ENCODE data around the gene SSNA1. TPM values are rescaled to one million over a fixed set of nuclear protein-coding genes. Genes with fewer than 3 reads are reported as not detected.

Gene SSNA1
- total RNA-seq, 1 donor from 2014 or later, result 24.5 TPM

DNA sequence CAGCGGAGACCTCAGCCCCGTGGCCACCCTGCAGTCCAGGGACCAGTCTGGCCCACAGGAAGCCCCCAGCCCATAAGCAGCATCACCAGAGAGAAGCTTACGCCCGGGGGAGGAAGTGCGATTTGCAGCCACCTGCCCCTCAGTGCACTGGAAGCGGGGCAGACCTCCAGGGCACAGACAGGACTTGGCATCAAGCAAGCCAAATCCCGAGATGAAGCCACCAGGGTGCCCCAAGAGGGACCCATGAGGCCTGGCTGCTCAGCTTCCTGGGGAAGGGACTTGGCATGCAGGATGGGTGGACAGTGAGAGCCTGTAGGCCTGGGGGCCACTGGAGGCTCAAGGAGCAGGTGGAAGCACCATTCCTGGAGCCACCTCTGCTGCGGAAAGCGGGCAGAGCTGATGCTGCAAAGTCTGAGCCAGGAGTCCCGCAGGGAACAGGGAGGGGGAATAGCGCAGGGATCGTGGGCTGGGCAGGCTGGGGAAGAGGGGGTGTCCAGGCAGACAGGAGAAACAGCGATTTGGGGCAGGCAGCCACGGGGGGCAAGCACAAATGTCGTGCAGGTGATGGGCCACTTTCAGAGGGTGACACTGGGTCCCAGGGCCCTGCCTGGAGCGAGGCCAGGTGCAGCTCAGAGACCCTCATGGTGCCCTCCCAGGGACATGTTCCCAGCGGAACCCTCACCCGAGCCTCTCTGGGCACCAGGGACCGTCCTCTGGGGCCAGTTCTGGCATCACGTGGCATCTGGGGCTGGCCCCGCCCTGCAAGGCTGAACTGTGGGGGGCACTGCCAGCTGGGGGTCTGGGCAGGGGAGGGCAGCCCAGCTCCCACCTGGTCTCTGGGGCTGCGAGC lies 21.9 kb upstream of the SSNA1 start:
- no peak for FAIRE-seq
- no peak for DNase-seq (ENCODE audit: low spot score in 2 of 2)

DNA sequence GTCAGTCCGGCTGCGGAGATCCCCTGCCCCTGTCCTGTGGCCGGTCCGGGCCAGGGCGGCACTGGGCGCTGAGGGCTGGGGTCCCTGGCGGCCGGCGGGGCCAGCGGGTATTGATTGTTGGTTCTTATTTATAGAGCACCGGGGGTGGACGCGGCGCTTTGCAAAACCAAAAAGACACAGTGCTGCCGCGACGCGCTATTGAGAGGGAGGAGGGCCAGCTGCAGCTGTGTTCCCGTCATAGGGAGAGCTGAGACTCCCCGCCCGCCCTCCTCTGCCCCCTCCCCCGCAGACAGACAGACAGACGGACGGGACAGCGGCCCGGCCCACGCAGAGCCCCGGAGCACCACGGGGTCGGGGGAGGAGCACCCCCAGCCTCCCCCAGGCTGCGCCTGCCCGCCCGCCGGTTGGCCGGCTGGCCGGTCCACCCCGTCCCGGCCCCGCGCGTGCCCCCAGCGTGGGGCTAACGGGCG lies 21.2 kb upstream of the SSNA1 start:
- FAIRE-seq (no peak), DNase-seq (ENCODE audit: low spot score in 2 of 2) (no peak)

DNA sequence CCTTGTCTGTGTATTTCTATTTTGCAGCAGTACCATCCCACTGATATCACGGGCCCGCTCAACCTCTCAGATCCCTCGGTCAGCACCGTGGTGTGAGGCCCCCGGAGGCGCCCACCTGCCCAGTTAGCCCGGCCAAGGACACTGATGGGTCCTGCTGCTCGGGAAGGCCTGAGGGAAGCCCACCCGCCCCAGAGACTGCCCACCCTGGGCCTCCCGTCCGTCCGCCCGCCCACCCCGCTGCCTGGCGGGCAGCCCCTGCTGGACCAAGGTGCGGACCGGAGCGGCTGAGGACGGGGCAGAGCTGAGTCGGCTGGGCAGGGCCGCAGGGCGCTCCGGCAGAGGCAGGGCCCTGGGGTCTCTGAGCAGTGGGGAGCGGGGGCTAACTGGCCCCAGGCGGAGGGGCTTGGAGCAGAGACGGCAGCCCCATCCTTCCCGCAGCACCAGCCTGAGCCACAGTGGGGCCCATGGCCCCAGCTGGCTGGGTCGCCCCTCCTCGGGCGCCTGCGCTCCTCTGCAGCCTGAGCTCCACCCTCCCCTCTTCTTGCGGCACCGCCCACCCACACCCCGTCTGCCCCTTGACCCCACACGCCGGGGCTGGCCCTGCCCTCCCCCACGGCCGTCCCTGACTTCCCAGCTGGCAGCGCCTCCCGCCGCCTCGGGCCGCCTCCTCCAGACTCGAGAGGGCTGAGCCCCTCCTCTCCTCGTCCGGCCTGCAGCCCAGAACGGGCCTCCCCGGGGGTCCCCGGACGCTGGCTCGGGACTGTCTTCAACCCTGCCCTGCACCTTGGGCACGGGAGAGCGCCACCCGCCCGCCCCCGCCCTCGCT lies 20.5 kb upstream of the SSNA1 start:
- no peak for FAIRE-seq
- DNase-seq (ENCODE audit: low spot score in 2 of 2), result no peak

DNA sequence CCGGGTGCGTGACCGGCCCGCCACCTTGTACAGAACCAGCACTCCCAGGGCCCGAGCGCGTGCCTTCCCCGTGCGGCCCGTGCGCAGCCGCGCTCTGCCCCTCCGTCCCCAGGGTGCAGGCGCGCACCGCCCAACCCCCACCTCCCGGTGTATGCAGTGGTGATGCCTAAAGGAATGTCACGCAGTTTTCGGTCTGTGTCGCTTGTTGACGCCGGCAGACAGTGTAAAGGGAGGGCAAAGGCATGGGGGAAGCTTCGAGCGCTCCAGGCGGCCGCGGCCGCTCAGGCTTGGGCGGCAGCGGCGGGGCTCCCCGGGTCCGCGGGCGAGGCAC lies 19.9 kb upstream of the SSNA1 start:
- no peak for DNase-seq (ENCODE audit: low spot score in 2 of 2)

DNA sequence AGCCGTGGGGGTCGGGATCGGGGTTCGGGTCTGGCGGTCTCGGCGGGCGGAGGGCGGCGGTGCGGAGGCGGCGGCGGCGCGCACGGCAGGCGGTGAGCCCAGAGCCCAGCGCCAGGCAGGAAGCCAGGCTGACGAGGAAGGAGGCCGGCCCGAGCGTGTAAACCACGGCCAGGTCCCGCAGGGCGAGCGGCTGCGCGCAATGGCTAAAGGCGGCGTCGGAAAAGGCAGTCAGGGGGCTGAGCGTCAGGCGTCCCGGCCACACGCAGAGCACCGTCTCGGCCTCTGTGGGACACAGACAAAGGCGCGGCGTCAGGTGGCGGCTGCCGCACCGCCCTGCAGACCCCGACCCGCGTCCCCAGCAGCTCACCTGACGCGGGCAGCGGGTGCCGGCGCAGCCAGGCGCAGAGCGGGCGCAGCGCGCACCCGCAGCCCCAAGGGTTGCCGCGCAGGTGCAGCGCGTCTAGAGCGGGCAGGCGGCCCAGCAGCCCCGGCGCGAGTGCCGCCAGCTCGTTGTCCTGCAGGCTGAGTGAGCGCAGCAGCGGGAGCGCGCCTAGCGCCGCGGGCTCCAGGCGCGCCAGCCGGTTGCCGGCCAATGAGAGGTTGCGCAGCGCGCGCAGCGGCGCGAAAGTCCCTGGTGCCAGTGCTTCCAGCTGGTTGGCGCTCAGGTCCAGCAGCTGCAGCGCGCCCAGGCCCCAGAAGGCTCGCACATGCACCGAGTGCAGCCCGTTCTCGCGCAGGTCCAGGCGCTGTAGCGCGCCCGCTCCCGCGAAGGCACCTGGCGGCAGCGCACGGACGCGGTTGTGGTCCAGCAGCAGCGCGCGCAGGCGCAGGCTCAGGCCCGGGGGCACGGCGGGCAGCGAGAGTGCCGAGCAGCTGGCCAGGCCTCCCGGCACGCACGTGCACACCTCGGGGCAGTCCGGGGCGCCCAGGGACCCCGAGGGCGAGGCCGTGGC lies 19.3 kb upstream of the SSNA1 start:
- DNase-seq (ENCODE audit: low spot score in 2 of 2), result no peak

More for the DNA sequence above, 19.9 kb upstream of the SSNA1 start:
- FAIRE-seq, result no peak

DNA sequence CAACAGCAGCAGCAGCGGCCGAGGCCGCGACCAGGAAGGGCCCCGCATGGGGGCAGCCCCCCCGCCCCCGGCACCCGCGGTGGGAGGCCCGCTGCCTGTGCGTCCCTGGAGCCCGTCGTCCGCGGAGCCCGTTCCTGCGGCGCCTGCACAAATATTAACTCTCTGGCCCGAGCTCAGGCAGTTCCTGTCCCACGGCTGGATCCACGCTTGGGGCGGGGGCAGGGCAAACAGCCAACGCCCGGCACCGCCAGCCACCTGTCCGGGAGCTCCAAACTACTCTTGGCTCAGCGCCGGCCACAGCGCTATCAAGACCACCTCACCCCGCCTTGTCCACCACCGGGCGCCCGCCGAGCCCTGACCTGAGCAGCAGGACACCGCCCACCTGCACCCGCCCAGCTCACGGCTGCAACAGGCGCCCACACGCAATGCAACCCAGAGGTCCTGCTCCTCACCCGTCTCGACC lies 18.5 kb upstream of the SSNA1 start, which contains the start of gene LRRC26:
TSS of gene LRRC26 (minus strand) at position 156 of the 463 bp plus-strand sequence. CDS start at position 48, 108 bp downstream.
- FAIRE-seq (no peak), DNase-seq (ENCODE audit: low spot score in 2 of 2) (no peak)

More for the DNA sequence above, 19.3 kb upstream of the SSNA1 start:
- FAIRE-seq, result no peak

DNA sequence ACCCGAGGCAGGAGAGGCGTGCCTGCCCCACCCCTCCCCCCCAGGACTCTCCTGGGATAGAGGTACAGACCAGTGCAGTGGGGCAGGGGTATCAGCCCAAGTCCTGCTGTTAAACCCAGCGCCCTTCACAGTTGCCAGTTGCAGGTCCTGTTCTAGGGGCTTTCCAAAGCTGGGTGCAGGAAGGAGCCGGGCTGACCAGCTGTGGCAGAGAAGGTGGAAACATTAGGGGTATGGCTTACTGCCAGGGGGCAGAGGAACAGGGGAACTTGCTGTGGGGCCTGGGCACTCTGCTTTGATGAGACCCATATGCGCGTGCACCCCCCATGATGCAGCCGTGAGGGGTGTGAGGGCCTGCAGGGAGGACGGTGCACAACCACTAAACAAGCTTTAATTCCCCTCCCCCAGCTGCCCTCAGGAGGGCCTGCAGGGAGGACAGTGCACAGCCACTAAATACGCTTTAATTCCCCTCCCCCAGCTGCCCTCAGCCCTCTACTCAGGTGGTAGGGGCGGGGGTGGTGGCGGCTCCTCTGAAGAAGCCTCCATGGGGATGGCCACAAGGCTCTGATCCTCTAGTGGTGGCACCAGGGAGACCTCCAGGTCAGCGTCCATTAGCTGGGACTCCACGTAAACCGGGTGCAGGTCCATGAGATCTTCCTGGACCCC lies 17.9 kb upstream of the SSNA1 start:
- DNase-seq (ENCODE audit: low spot score in 2 of 2) (no peak), FAIRE-seq (no peak)

DNA sequence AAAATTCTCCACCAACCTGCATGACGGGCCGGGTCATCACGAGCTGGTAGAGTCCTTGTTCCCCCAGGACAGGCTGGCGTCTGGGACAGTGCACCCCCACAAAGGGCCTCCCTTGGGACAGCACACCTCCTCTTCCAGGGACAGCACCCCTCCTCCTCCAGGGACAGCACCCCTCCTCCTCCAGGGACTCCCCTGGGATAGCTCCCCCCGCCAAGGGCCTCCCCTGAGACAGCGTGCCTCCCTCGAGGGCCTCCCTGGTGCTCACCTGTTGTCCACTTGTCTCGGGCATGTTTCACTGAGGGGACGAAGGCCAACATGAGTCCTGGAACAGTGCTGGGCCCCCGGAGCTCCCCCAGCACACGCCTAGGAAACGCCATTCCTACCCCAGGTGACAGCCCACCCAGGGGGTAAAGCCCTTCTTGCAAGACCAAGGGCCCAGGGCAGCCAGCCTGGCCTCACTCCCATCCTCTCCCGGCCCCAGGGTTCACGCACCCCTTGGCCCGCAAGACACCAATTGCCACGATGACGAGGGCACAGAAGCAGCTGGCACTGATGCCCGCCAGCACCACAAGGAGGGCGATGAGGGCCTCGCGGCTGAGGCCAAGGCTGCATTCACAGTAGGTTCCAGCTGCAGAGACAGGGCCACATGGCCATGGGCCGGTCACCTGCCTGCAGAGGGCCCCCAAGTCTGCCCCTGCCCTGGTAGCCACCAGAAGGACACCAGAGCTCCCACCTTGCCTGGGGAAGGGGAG lies 17.2 kb upstream of the SSNA1 start:
- no peak for FAIRE-seq
- DNase-seq (ENCODE audit: low spot score in 2 of 2), result no peak

DNA sequence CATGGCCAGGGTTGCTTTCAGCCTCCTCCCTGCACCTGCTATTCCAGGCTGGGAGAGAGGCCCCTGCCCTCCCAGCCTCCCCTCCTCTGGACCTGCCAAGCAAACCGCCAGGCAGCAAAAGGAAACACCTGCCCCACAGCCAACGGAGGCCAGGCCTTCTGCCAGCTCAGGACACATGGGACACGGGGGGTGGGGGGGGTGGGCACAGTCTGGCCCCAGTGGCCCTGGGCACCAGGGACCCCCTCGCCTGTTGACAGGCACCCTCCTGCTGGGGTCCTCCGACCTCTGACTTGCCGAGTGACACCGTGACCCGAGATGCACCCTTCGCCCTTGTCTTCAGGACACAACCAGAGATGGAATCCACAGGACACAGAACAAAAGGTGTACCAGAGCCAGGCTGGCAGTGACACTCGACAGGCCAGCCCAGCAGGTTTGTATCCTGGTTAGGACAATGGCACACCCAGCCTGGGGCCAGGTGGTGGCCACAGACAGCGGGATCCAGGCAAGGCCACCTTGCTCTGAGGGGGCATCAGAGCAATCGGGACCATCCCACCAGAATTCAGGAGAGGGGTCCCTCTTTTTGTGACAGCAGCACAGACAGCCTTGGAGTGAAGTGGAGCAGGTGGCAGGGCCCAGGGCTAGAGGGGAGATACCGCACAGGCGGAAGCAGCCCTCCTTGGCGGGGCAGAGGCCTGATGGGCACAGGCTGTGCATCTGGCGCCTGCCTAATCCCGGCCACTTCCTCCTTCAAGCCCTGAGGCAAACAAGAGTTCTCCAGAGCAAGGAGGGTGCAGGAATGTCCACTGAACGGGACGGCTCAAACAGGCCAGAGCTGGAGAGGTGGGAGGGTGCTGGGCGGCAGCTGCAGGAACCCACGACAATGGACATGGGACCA lies 15.3 kb upstream of the SSNA1 start:
- DNase-seq (ENCODE audit: low spot score in 2 of 2), result no peak
- no peak for FAIRE-seq

DNA sequence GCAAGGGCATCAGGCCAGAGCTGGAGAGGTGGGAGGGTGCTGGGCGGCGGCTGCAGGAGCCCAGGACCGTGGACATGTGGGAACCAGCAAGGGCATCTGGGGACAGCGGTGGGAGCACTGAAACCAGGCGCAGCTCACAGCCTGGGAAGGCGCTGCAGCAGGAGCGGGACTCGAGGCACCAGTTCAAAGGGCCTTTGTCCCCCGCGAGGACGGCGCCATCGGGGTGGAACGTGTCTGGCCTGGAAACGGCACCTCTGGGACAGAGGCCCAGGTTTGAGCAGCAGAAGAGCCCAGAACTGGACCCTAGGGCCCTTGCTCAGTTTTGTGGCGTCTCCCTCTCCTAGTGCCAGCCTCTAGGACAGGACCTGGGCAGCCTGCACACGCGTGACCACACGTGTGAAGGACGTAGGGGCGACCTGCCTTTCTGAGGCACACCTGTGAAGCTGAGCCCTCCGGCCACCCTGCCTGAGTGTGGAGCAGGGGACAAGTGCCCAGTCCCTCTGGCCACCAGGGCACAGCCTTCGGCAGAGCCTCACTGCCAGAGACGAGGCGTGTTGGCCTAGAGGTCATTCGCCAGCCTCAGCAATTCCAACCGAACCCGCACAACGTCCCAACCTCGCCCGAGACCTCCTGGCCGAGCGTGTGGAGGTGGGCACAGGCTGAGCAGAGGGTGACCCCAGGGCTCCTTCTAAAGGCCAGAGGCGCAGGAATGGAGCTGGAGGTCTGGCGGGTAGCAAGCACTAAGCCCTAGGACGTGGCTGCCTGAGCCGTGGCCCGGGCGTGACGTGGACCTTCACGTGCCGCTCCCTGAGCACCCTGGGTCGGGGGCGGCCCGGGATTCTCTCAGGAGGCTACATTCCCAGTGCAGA lies 14.4 kb upstream of the SSNA1 start:
- FAIRE-seq, result no peak
- DNase-seq (ENCODE audit: low spot score in 2 of 2), result no peak

DNA sequence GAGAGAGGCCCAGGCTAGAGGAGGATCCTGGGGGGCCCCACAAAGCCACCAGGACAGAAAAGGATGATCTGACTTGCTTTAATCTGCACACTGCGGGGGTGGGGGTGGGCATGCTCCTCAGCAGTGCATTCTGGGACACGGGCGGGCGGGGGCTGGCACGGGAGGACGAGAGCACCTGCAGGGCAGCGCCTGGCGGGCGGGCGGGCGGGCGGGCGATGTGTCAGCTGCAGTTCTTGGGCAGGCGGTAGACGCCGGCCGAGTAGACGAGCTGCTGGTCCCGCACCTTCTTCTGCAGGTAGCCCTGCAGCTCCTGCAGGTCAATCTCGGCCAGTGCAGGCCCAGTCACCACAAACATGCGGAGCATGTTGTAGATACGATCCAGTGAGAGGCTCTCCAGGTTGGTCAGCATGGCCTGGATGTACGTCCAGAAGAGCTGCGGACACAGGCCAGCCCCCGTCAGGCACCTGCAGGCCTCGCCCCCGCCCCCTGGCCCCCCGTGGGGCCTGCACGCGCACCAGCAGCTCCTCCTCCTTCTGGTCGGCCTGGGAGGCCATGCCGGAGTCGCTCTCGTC lies 13.7 kb upstream of the SSNA1 start:
- FAIRE-seq, result no peak
- no peak for DNase-seq (ENCODE audit: low spot score in 2 of 2)

DNA sequence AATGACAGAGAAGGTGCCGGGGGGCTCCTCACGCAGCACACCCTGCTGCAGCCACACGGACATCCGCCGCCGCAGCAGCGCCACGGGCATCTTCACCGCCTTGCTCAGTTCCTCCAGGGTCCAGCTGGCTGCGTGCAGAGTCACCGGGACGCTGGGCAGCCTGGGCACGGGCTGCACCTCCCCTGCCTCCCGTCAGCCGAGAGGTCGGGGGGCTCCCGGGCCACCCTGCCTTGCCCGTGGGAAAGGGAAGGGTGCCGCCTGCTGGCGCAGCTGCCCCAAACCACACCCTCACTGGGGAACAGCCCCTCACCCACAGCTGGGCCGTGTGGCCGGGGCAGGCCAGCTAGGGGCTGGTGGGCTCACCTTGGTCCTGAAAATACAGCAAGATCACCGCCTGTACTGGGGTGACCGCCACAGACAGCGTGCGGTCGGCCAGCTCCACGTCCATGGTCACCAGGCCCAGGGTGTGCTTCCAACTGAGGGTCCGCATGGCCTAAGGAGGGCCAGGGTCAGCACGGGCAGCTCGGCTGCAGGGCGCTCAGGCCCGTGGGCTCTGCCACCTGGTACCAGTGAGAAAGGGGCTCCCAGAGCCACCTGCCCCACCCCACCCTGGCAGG lies 13.0 kb upstream of the SSNA1 start:
- DNase-seq (ENCODE audit: low spot score in 2 of 2), result no peak
- no peak for FAIRE-seq

DNA sequence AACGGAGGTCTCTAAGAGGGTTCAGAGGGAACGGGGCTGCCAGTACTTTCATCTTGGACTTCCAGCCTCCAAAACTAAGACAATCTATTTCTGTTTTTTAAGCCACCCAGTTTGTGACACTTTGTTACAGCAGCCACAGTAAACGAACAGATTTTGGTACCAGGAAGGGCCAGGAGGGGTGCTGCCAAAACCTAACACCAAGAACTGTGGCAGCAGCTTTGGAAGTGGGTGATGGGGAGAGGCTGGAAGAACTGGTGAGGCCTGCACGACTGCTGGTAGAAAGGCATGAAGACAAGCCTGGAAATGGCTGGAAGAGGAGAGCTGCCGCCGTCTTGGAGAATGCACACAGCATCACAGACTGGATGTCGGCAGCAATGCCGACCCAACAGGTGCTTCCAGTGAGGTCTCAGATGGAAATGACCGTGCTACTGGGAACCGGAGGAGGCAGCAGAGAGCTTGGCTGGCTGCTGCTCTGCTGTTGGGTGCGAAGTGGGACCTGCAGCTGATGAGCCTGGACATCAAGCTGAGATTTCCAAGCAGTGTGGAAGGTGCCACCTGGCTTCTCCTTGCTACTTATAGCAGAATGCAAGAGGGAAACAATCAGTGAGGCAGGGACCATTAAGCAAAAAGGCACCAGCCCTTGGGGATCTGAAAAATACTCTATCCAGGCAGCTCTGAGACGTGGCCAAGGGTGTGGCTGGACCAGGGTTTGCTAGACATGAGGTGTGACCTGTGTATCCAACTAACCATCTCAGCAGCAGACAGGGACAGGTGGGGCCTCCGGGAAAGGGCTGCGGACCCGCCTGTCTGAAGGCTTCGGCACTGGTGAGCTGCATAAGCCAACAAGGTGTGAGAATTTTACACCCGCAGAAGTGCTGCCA lies 11.9 kb upstream of the SSNA1 start:
- FAIRE-seq (no peak), DNase-seq (ENCODE audit: low spot score in 2 of 2) (peak in 1 of 2 donors; percentile 79)

DNA sequence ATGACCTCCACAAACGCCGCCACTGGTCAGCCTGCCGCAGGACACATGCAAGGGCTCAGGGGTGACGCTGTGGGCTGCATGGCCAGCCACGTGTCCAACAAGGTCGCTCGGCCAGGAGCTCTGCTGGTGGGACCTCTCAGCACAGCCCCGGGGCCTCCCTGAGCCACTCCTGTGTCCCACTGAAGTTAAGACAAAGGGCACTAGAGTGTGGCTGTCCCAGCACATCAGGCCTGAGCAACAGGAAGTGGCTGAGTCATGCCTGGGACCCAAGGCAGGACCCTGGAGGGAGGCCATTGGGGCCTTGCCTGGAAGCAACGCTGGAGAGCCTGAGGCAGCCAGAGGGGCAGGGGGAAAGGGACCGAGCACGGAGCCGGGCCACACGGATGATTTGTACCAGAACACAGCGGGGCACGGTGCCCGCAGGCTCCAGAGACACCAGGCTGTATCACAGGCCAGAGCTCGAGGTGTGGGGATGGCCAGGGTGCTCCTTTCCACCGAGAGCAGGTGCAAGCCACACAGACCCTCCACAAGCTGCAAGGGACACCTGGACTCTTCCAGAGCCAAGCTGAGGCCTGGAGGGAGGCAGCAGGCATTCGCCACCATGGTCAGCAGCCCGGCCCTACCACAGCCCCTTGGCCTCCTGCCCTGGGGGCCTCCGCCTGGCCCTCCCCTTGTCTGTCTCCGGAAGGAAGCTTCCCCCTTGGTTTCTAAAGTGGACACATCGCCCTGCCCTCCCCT lies 10.1 kb upstream of the SSNA1 start:
- FAIRE-seq (no peak), DNase-seq (ENCODE audit: low spot score in 2 of 2) (no peak)
